H9 (cell line): Measurements from ENCODE around the gene P3H3. TPM values are rescaled to one million over a fixed set of nuclear protein-coding genes. Genes with fewer than 3 reads are reported as not detected.
A peak's percentile ranks its signal among the peaks of the same experiment; 100 is the strongest.

Experiments
- DNase-seq: peaks from one replicate; pipeline ENCODE4 v3.0.0-alpha.2; 2017
- H2AFZ ChIP-seq: one replicate; pipeline ENCODE4 v1.6.1; 2013; ENCODE audit warnings: mild to moderate bottlenecking, low read length, control low read depth, moderate library complexity
- H2AK5ac ChIP-seq: 2 replicates; pipeline ENCODE4 v1.6.1; 2013; ENCODE audit warnings: low read length, control low read depth, mixed read lengths; ENCODE audit not compliant: insufficient read length
- H2BK120ac ChIP-seq: one replicate; pipeline ENCODE4 v1.6.1; 2013; ENCODE audit warnings: low read depth, mild to moderate bottlenecking, low read length, control low read depth, inconsistent platforms; ENCODE audit not compliant: poor library complexity, severe bottlenecking
- H2BK12ac ChIP-seq: 2 replicates; pipeline ENCODE4 v1.6.1; 2013; ENCODE audit warnings: low read length, control low read depth, mixed read lengths, low read depth; ENCODE audit not compliant: insufficient read length
- H2BK15ac ChIP-seq: 2 replicates; pipeline ENCODE4 v1.6.1; 2013; ENCODE audit warnings: low read depth, low read length, control low read depth
- H2BK20ac ChIP-seq: one replicate; pipeline ENCODE4 v1.6.1; 2013; ENCODE audit warnings: low read depth, mild to moderate bottlenecking, low read length, control low read depth, inconsistent platforms; ENCODE audit not compliant: poor library complexity, severe bottlenecking
- H2BK5ac ChIP-seq: 2 replicates; pipeline ENCODE4 v1.6.1; 2013; ENCODE audit warnings: low read length, control low read depth, mixed read lengths; ENCODE audit not compliant: insufficient read length
- H3K14ac ChIP-seq: 2 replicates; pipeline ENCODE4 v1.6.1; 2013; ENCODE audit warnings: low read length, control low read depth; ENCODE audit not compliant: insufficient read depth
- H3K18ac ChIP-seq: 2 replicates; pipeline ENCODE4 v1.6.1; 2013; ENCODE audit warnings: low read depth, mild to moderate bottlenecking, mixed read lengths, low read length, control low read depth; ENCODE audit not compliant: insufficient read length
- H3K23ac ChIP-seq: 2 replicates; pipeline ENCODE4 v1.6.1; 2013; ENCODE audit warnings: low read length, control low read depth, mixed read lengths, low read depth; ENCODE audit not compliant: insufficient read length
- H3K23me2 ChIP-seq: 2 replicates; pipeline ENCODE4 v1.6.1; 2013; ENCODE audit warnings: low read depth, mild to moderate bottlenecking, mixed read lengths, low read length, control low read depth; ENCODE audit not compliant: insufficient read length, poor library complexity, severe bottlenecking
- H3K27ac ChIP-seq: 2 replicates; pipeline ENCODE4 v1.5.1; 2013; ENCODE audit warnings: low read length, control low read depth, mixed read lengths, low read depth; ENCODE audit not compliant: insufficient read length
- H3K27me3 ChIP-seq: 2 replicates; pipeline ENCODE4 v1.6.1; 2013; ENCODE audit warnings: low read length, control low read depth, inconsistent platforms; ENCODE audit not compliant: insufficient read depth
- H3K4ac ChIP-seq: 2 replicates; pipeline ENCODE4 v1.6.1; 2013; ENCODE audit warnings: low read depth, mild to moderate bottlenecking, control low read depth, inconsistent platforms, low read length, moderate library complexity
- H3K4me1 ChIP-seq: 2 replicates; pipeline ENCODE4 v1.6.1; 2013; ENCODE audit warnings: low read length, control low read depth, inconsistent platforms; ENCODE audit not compliant: insufficient read depth
- H3K4me2 ChIP-seq: 2 replicates; pipeline ENCODE4 v1.6.1; 2013; ENCODE audit warnings: low read length, control low read depth, mixed read lengths; ENCODE audit not compliant: insufficient read length, insufficient read depth
- H3K56ac ChIP-seq: 2 replicates; pipeline ENCODE4 v1.6.1; 2013; ENCODE audit warnings: low read depth, mild to moderate bottlenecking, mixed read lengths, low read length, control low read depth; ENCODE audit not compliant: insufficient read length
- H3K79me1 ChIP-seq: 2 replicates; pipeline ENCODE4 v1.6.1; 2013; ENCODE audit warnings: low read depth, mild to moderate bottlenecking, moderate library complexity, low read length, control low read depth, inconsistent platforms; ENCODE audit not compliant: insufficient read depth, poor library complexity, severe bottlenecking
- H3K79me2 ChIP-seq: 2 replicates; pipeline ENCODE4 v1.6.1; 2013; ENCODE audit warnings: low read length, control low read depth, inconsistent platforms; ENCODE audit not compliant: insufficient read depth
- H3K9ac ChIP-seq: 2 replicates; pipeline ENCODE4 v1.6.1; 2013; ENCODE audit warnings: low read length, control low read depth, mixed read lengths; ENCODE audit not compliant: insufficient read length; ENCODE audit errors: extremely low read depth
- H3K9me3 ChIP-seq: one replicate; pipeline ENCODE4 v1.6.1; 2013; ENCODE audit warnings: low read depth, low read length, inconsistent platforms; ENCODE audit not compliant: control insufficient read depth
- H3T11ph ChIP-seq: one replicate; pipeline ENCODE4 v1.6.1; 2013; ENCODE audit warnings: mild to moderate bottlenecking, low read length, control low read depth, inconsistent platforms
- H4K20me1 ChIP-seq: one replicate; pipeline ENCODE4 v1.6.1; 2013; ENCODE audit not compliant: control insufficient read depth, insufficient read length, insufficient read depth
- H4K5ac ChIP-seq: 2 replicates; pipeline ENCODE4 v1.6.1; 2013; ENCODE audit warnings: low read depth, mild to moderate bottlenecking, mixed read lengths, low read length, control low read depth; ENCODE audit not compliant: insufficient read length
- H4K8ac ChIP-seq: replicated peaks from 2 replicates; pipeline ENCODE4 v1.6.1; 2013; ENCODE audit warnings: low read length, control low read depth, mixed read lengths, low read depth; ENCODE audit not compliant: insufficient read length
- H4K91ac ChIP-seq: 2 replicates; pipeline ENCODE4 v1.6.1; 2013; ENCODE audit warnings: low read depth, mild to moderate bottlenecking, moderate library complexity, mixed read lengths, low read length, control low read depth; ENCODE audit not compliant: insufficient read length
- H3K27ac Mint-ChIP-seq, 3 experiments: 2 replicates in 2 of 3; 3 replicates in 1 of 3; pipeline ENCODE4 v1.8.0; 2020 to 2021; ENCODE audit warnings: mixed read lengths in 3 of 3, mild to moderate bottlenecking in 1 of 3, moderate library complexity in 1 of 3
- H3K27me3 Mint-ChIP-seq: 2 replicates; pipeline ENCODE4 v1.8.0; 2021; ENCODE audit warnings: low read depth, mild to moderate bottlenecking, moderate library complexity, mixed read lengths
- H3K36me3 Mint-ChIP-seq, 3 experiments: 2 replicates in 2 of 3; 3 replicates in 1 of 3; pipeline ENCODE4 v1.8.0; 2020 to 2021; ENCODE audit warnings: low read depth in 3 of 3, mixed read lengths in 3 of 3; ENCODE audit not compliant: insufficient read depth in 1 of 3
- H3K4me1 Mint-ChIP-seq, 2 experiments: 2 replicates each; pipeline ENCODE4 v1.8.0; 2020; ENCODE audit warnings: mixed read lengths in 2 of 2
- H3K4me3 Mint-ChIP-seq, 2 experiments: 2 replicates in 1 of 2; 3 replicates in 1 of 2; pipeline ENCODE4 v1.8.0; 2020 to 2021; ENCODE audit warnings: mild to moderate bottlenecking in 2 of 2, mixed read lengths in 2 of 2, moderate library complexity in 1 of 2
- H3K9me3 Mint-ChIP-seq, 2 experiments: 2 replicates in 1 of 2; 3 replicates in 1 of 2; pipeline ENCODE4 v1.8.0; 2020; ENCODE audit warnings: mild to moderate bottlenecking in 2 of 2, mixed read lengths in 2 of 2, moderate library complexity in 1 of 2
- WGBS: extraction: QIAGEN DNeasy Blood & Tissue Kit; methylation state at CpG from one replicate; pipeline ENCODE4 v1.1.7; 2013; ENCODE audit warnings: missing lambda C conversion rate, low lambda C conversion rate, mixed read lengths; ENCODE audit not compliant: insufficient read length; ENCODE audit errors: extremely low coverage; 5-methylcytosine and 5-hydroxymethylcytosine counted together
- total RNA-seq: library from RNA; stranded (reverse); gene quantifications from 2 replicates; pipeline ENCODE4 v1.2.1, GENCODE V29; 2021
- TF ChIP-seq, protein P1 (sequence below): fragments of 200-600 bp; sonication (generic); conservative IDR thresholded peaks from 3 replicates; pipeline ENCODE4 v1.8.0; 2021; ENCODE audit warnings: antibody characterized with exemption, mild to moderate bottlenecking

P3H3 gene
- total RNA-seq, 1 experiment from 2014 or later: 55.0 TPM

DNA sequence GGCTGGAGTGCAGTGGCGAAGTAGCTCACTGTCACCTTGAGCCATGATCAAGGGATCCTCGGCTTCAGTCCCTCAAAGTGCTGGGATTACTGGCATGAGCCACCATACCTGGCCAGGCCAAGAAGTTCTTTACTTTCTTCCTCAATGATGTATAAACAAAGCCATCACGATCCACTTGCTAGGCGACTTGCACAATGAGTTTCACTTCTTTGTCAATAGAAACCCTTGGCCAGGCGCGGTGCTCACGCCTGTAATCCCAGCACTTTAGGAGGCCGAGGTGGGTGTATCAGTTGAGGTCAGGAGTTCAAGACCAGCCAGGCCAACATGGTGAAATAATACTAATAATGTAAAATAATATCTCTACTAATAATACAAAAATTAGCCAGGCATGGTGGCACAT is 59.3 kb downstream of the P3H3 start:
- no peak overlapping the region for H3K18ac ChIP-seq
- no peak overlapping the region for H2BK20ac ChIP-seq
- no peak overlapping the region for H4K5ac ChIP-seq
- no peak for DNase-seq
- H3K9ac ChIP-seq: no peak overlapping the region
- H3K56ac ChIP-seq: no peak overlapping the region
- H4K91ac ChIP-seq: no peak overlapping the region
- peaks cover 6% of the 10 kb centered on the region for H3K23me2 ChIP-seq
- no peak overlapping the region for H3K4me2 ChIP-seq
- no CpG with 5 or more reads among the region's 8 CpGs for WGBS
- no peak overlapping the region; a peak in 1 of 5 replicates for H3K4me3 Mint-ChIP-seq
- no peak overlapping the region for H2BK120ac ChIP-seq
- H3K4me1 Mint-ChIP-seq: peaks cover 38 to 50% of the 10 kb centered on the region in 2 experiments
- H3K4me1 ChIP-seq: peaks cover 5% of the 10 kb centered on the region; the same call in 1 of the 2 replicates
- no peak overlapping the region for H2BK15ac ChIP-seq
- H4K8ac ChIP-seq: no peak overlapping the region
- no peak overlapping the region for H2BK5ac ChIP-seq
- no peaks in the 10 kb centered on the region for H3K27me3 ChIP-seq
- TF ChIP-seq, protein P1, sequence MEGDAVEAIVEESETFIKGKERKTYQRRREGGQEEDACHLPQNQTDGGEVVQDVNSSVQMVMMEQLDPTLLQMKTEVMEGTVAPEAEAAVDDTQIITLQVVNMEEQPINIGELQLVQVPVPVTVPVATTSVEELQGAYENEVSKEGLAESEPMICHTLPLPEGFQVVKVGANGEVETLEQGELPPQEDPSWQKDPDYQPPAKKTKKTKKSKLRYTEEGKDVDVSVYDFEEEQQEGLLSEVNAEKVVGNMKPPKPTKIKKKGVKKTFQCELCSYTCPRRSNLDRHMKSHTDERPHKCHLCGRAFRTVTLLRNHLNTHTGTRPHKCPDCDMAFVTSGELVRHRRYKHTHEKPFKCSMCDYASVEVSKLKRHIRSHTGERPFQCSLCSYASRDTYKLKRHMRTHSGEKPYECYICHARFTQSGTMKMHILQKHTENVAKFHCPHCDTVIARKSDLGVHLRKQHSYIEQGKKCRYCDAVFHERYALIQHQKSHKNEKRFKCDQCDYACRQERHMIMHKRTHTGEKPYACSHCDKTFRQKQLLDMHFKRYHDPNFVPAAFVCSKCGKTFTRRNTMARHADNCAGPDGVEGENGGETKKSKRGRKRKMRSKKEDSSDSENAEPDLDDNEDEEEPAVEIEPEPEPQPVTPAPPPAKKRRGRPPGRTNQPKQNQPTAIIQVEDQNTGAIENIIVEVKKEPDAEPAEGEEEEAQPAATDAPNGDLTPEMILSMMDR: no peak
- H4K20me1 ChIP-seq: no peaks in the 10 kb centered on the region
- no peak overlapping the region for H3T11ph ChIP-seq
- peak overlapping the region in 2 of 3 experiments; percentile 28 to 72; a peak in 1 of 7 replicates for H3K27ac Mint-ChIP-seq
- no peaks in the 10 kb centered on the region for H3K79me2 ChIP-seq
- H2AK5ac ChIP-seq: no peak overlapping the region
- H3K9me3 Mint-ChIP-seq: peaks cover 0 to 3% of the 10 kb centered on the region in 2 experiments; a peak in 2 of 5 replicates
- no peak overlapping the region for H3K23ac ChIP-seq
- no peaks in the 10 kb centered on the region for H3K9me3 ChIP-seq
- no peaks in the 10 kb centered on the region for H3K79me1 ChIP-seq
- no peak overlapping the region for H3K27ac ChIP-seq
- no peak overlapping the region for H2AFZ ChIP-seq
- no peak overlapping the region for H2BK12ac ChIP-seq
- no peak overlapping the region for H3K14ac ChIP-seq
- H3K27me3 Mint-ChIP-seq: no peaks in the 10 kb centered on the region
- H3K36me3 Mint-ChIP-seq: peaks cover 0 to 31% (median 29%) of the 10 kb centered on the region in 3 experiments; a peak in 5 of 7 replicates
- no peak overlapping the region for H3K4ac ChIP-seq
